Measurements from ENCODE around the gene TMC6.

Gene TMC6

GRCh38 chr17:78164748-78165607 is 36.4 kb upstream of the TMC6 start:
- no peak for DNase-seq (ENCODE audit: low read depth)
- TF ChIP-seq, protein P1, sequence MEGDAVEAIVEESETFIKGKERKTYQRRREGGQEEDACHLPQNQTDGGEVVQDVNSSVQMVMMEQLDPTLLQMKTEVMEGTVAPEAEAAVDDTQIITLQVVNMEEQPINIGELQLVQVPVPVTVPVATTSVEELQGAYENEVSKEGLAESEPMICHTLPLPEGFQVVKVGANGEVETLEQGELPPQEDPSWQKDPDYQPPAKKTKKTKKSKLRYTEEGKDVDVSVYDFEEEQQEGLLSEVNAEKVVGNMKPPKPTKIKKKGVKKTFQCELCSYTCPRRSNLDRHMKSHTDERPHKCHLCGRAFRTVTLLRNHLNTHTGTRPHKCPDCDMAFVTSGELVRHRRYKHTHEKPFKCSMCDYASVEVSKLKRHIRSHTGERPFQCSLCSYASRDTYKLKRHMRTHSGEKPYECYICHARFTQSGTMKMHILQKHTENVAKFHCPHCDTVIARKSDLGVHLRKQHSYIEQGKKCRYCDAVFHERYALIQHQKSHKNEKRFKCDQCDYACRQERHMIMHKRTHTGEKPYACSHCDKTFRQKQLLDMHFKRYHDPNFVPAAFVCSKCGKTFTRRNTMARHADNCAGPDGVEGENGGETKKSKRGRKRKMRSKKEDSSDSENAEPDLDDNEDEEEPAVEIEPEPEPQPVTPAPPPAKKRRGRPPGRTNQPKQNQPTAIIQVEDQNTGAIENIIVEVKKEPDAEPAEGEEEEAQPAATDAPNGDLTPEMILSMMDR (IDR thresholded peaks at IDR 0.05; ENCODE audit: low read depth, low read length, missing control alignments), result no peak
- H3K4me3 ChIP-seq (ENCODE audit: low read depth, low read length), result no peak overlapping the region

DNA sequence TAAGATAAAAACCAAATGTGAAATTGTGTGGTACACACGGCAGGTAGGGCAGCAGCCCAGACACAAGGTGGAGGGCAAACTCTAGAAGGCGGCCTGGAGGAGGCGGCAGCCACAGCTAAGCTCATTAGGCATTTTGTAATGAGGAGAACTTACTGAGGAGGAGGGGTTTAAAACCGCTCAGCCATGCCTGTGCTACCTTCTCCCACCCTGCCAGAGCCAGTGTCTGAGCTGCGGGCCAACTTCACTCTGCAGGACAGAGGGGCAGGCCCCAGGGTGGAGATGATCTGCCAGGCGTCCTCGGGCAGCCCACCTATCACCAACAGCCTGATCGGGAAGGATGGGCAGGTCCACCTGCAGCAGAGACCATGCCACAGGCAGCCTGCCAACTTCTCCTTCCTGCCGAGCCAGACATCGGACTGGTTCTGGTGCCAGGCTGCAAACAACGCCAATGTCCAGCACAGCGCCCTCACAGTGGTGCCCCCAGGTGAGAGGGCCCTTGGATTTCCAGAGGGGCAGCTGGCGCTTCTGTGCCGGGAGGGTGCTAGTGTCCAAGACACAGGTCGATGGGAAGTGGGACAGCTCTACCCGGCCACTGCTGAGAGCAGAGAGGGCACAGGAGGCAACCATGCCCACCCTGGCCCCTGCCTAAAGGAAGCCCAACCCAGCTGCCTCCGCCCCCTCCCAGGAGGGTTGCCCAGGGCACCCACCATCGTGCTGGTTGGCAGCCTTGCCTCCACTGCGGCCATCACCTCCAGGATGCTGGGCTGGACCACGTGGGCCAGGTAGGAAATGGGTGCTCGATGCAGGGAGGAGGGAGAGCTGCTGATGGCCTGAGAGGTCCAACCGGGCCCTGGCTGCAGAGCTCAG is 35.6 kb upstream of the TMC6 start:
- H3K4me3 ChIP-seq (ENCODE audit: low read depth, low read length), result no peak overlapping the region
- TF ChIP-seq, protein P1 (IDR thresholded peaks at IDR 0.05; ENCODE audit: low read depth, low read length, missing control alignments), result no peak
- no peak for DNase-seq (ENCODE audit: low read depth)

DNA sequence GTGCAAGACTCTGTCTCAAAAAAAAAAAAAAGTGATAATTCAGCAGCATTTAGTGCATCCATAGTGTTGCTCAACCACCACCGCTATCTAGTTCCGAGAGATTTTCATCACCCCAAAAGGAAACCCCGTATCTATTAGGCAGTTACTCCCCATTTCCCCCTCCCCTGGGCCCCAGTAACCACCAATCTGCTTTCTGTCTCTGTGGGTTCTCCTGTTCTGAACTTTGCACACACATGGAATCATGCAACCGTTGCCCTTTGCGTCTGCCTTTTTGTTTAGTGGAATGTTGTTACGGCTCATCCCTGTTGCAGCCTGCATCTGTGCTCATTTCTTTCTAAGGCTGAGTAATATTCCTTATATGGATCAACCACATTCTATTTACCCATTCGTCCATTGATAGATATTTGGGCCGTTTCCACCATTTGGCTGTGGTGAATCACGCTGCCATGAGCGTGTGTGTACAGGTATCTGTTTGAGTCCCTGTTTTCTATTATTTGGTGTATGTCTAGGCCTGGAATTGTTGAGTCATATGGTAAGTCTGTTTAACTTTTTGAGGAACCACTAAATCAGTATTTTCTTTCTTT is 31.1 kb upstream of the TMC6 start:
- TF ChIP-seq, protein P1 (IDR thresholded peaks at IDR 0.05; ENCODE audit: low read depth, low read length, missing control alignments), result no peak
- peak; percentile 73 for DNase-seq (ENCODE audit: low read depth)
- no peak overlapping the region for H3K4me3 ChIP-seq (ENCODE audit: low read depth, low read length)

DNA sequence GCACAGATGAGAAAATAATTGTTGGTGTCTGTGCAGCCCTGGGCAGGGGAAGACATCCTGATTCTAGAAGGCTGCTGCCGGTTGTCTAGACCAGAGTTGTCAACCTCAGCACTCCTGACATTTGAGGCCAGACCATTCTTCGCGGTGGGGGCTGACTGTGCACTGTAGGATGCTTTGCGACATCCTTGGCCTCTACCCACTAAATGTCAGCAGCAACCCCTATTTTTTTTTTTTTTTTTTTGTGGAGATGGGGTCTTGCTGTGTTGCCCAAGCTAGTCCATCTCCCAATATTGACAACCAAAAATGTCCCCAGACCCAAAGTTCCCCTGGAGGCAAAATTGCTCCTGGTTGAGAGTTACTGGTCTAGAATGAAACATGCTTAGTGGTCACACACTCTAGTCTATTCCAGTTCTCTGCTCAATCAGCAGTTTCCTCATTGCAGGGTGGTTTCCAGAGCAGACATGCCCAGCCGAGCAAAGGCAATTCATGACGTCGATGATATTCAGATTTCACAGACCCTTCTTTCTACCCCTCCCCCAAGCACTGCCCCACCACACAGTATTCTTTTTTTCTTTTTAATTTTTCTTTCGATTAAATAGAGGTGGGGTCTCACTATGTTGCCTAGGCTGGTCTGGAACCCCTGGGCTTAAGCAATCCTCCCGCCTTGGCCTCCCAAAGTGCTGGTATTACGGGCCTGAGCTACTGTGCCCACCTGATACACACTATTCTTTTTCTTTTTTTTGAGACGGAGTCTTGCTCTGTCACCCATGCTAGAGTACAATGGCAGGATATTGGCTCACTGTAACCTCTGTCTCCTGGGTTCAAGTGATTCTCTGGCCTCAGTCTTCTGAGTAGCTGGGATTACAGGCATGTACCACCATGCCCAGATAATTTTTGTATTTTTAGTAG is 26.6 kb upstream of the TMC6 start:
- DNase-seq (ENCODE audit: low read depth), result peak; percentile 86
- TF ChIP-seq, protein P1 (IDR thresholded peaks at IDR 0.05; ENCODE audit: low read depth, low read length, missing control alignments), result no peak
- no peak overlapping the region for H3K4me3 ChIP-seq (ENCODE audit: low read depth, low read length)

DNA sequence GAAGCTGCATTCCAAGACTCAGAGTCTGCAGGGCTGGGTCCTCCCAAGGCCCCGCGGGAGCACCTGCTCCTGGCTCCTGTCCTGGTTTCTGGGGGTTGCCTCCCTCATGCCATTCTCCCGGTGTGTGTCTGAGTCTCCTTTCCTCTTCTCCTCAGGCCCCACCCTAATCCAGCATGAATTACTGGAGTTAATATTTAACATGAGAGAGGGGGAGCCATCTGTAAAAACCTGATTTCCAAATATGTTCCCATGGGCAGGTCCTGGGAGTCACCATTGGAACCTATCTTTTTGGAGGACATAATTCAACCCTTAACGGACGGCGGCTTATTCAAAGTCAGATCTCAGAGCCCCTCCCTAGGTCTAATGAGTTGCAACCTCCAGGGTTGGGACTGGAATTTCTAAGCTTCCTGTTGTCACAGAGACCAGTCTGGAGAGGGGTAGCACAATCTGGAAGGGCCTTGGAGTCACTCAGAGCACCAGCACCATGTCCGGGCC is 23.0 kb upstream of the TMC6 start:
- no peak for DNase-seq (ENCODE audit: low read depth)
- TF ChIP-seq, protein P1 (IDR thresholded peaks at IDR 0.05; ENCODE audit: low read depth, low read length, missing control alignments), result no peak
- no peak overlapping the region for H3K4me3 ChIP-seq (ENCODE audit: low read depth, low read length)
